ENCODE results near the gene DLEC1.
"Not testable (repeated sequence)": the region's sequence is repeated elsewhere in the genome, so short reads cannot be mapped to it uniquely, and the experiment has no call there.

The DLEC1 gene

DNA sequence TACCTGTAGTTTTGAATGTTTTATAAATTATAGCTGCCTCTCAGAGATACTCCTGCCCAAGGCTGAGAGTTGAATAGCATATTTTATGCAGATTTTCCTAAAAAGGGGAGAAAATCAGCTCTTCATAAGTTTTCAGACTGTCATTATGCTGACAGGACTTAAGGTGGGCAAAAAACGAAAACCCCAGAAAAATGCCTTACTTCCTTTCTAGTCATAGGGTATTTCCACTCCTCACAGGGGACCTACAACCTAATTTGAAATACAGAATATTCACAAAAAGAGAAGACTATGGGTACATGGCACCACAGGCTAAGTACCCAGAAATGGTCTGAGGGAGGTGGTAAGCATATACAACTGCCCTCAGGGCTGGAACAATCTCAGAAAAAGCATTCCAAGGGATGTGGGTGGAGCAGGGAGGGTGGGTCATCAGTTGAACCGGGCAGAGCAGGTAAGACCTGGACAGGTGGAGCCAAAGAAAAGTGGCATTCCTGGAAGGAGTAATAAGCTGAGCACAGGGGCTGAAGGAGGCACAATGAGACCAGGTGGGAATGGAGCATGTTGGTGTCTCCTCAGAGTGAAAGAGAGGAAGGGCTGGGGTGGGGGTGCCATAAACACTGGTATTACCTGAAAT is 115.7 kb downstream of the DLEC1 start:
- DNase-seq (ENCODE audit: low read depth): no peak

- no peak for DNase-seq (ENCODE audit: low read depth)
These were observed 116.8 kb downstream of the DLEC1 start for GRCh38 chr3:38155825-38156224.

DNA sequence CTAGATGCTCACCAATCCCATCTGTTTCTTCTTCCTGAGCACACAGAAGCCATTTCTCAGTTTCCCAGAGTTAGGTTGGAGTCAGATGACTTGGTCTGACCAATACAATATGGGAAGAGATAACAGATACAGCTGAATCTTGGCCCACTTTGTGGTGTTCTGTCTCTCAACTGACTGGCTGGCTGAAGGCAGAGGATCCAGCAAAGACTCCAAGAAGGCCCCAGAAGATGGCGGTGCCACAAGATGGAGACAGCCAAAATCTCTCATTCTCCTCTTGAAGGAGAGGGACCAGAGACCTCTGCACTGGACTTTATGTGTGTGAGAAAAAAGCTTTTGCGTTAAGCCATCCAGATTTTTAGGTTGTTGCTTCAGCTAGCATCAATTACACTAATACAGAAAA is 118.1 kb downstream of the DLEC1 start:
- DNase-seq (ENCODE audit: low read depth): no peak

- no peak for DNase-seq (ENCODE audit: low read depth)
These were observed 118.6 kb downstream of the DLEC1 start for GRCh38 chr3:38157595-38157994.

GRCh38 chr3:38158472-38158871 is 119.5 kb downstream of the DLEC1 start:
- DNase-seq (ENCODE audit: low read depth): no peak

DNA sequence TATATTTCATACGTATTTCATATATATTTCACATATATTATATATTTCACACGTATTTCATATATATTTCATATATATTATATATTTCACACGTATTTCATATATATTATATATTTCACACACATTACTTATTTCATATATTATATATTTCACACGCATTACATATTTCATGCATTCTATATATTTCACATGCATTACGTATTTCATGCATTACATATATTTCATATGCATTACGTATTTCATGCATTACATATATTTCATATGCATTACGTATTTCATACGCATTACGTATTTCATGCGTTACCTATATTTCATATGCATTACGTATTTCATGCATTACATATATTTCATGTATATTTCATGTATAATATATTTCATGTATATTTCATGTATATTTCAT is 121.7 kb downstream of the DLEC1 start:
- not testable (repeated sequence) for DNase-seq (ENCODE audit: low read depth)

- no peak for DNase-seq (ENCODE audit: low read depth)
These were observed 124.3 kb downstream of the DLEC1 start for GRCh38 chr3:38163117-38163840.

DNA sequence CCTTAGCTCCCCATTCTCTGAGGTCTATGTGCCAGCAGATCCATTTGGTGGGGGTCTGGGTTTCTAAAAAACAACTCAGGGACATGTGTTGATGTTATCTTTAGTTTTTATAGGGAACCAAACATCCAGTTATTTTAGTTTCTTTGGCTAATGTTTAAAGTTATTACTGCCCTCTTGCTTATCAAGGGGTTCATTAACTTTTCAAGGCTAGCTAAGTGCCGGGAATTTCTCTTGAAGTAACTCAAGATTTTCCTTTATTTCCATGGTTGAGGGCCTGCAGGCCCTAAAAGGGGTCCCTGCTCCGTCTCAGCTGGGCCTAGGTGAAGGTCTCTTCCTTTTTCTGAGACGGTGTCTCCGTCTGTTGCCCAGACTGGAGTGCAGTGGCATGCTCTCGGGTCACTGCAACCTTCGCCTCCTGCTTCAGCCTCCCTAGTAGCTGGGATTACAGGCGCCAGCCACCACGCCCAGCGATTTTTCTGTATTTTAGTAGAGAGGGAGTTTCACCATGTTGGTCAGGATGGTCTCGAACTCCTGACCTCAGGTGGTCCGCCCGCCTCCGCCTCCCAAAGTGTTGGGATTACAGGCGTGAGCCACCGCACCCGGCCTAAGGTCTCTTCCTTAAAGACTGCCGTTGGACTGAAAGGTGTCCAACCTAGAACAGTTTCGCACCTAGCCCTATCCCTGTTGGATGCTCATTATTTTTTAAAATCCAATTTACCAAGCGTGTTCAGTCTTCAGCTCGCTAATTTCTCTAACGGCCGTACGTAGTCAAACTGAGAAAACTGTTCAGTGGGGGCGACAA is 125.0 kb downstream of the DLEC1 start:
- no peak for DNase-seq (ENCODE audit: low read depth)

- DNase-seq (ENCODE audit: low read depth): no peak
These were observed 125.6 kb downstream of the DLEC1 start for GRCh38 chr3:38164643-38164951.

GRCh38 chr3:38164952-38165721 is 126.1 kb downstream of the DLEC1 start, which contains the start of gene OXSR1:
Gene OXSR1, plus strand, starts transcription at chr3:38165537. Its CDS starts 340 bp downstream, at chr3:38165877.
- DNase-seq (ENCODE audit: low read depth): peak; percentile 99

GRCh38 chr3:38165722-38166387 is 126.8 kb downstream of the DLEC1 start:
- no peak for DNase-seq (ENCODE audit: low read depth)

DNA sequence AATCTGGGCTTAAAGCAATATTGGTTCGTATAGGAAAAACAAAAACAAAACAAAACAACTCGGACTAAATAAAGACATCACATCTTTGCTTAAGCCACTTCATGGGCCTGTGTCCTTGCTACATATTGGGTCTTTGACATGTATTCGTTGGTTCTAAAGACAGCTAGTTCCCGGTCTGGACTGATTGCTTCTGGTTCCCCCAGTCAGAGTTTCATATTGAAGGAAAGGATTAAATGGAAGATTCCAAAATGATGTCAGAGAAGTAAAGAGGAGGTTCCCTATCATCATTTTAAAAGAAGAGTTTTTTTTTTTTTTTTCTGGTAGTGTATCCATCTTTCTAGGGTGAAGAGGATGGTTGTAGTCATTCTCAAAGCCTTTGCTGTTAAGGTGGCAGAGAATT is 128.6 kb downstream of the DLEC1 start:
- DNase-seq (ENCODE audit: low read depth): no peak

- DNase-seq (ENCODE audit: low read depth): peak; percentile 45
These were observed 129.4 kb downstream of the DLEC1 start for GRCh38 chr3:38168151-38169026.

GRCh38 chr3:38169027-38169317 is 130.0 kb downstream of the DLEC1 start:
- peak; percentile 31 for DNase-seq (ENCODE audit: low read depth)

- DNase-seq (ENCODE audit: low read depth): no peak
These were observed 131.7 kb downstream of the DLEC1 start for GRCh38 chr3:38170722-38171121.

GRCh38 chr3:38171622-38172021 is 132.6 kb downstream of the DLEC1 start:
- DNase-seq (ENCODE audit: low read depth): no peak
